HG03103 (cell line): ENCODE data around the gene BRPF3.

Experiments
- ATAC-seq: cut with Tn5 transposase; IDR thresholded peaks from one replicate; pipeline ENCODE4 v1.9.1; 2021; ENCODE audit warnings: low read depth; ENCODE audit not compliant: unreplicated experiment

Gene BRPF3

DNA sequence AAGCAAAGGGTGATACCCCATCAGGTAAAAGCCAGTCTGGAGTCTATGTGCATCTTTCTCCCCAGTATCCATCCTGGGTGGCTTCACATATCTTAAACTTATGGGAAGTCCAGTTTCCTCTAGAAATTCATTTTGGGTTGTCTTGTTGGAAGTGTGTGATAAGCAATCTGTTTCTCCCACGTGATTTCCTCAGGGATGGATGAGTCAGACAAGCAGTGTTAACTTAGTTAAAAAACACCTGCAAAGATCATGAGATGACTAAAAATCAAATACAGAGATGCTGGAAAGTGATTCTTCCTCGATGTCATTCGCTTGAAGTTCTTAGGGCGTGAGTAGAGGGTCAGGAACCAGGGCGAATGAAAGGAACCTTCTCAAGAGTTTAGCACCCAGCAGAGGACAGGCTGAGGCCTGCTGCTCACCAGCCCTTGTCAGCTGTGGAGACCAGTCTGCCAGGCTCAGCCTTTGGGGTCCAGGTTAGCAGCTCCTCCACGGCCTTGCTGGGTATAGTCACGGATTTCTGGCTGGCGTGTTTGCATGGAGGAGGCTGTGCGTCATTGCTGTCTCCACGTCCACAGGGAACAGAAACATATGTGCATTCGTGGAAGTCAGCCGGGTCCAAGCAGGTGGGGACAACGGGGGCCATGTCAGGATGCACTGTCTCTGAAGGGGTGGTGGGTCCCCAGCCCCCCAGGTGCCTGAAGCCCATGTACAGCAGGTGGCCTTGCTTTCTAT, 70.5 kb downstream of the BRPF3 start:
- ATAC-seq: no peak

DNA sequence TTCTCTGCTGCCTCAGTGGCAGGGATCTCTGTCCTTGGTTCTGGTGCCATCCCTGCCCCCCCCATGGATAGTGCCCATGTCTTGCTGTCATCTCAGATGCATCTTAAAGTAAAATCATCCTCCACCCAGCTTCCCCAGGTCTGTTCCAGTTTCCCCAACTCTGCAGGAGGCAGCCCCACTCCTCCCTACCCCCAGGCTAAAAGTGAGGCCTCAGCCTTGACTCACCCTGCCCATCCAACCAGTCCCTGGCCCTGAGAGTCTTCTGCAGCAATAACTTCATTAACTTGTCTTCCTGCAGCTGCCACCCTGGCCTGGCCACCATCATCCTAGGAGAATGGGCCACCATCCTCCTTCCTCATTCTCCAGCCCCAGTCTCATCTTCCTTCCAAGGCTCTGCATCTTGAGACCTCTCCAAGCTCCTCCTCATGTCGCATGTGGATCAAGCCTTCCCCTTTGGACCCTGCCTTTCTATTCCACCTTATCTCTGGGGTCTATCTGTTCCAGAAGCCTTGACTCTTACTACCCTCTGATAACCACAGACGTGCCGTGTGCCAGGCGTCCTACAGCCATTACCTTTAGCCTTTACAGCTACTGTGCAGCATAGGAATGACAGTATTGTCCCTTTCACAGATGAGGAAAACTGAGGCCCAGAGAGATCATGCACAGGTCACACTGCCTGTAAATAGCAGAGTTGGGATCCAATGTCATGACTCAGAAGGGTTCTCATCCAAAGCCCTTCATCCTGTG, 71.4 kb downstream of the BRPF3 start:
- no peak for ATAC-seq

DNA sequence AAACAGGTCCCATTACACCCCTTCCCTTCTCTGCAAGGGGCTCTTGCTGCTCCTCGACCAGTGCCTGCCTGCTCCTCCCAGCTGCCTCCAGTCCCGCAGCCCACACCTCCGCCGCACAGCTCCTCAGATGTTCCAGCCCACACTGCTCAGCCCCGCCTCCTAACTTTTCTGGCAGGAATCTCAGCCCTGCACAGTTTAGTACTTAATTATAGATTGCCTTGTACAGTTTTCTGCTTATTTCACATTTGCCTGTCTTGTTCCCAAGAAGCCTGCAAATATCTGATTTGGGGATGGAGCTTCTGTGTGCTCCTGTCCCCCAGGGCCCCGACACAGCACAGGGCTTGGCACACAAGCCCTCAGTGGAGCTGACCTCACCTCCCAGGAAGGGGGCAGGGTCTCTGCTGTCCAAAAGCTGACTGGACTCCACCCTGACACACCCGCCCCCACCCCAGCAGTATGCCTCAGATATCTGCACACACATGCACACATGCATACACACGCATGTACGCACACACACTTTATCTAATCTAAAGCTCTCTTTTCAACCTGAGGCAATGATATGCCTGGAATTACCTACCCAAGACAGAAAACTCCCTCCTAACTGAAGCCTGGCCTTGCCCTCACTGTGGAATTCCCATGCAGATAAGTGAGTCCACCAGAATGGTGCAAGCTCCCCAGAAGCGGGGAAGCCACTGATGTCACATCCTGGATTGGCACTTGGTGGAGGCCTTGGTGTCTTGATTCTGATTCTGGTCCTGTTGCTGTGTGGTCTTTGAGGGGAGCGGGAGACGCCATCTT, 72.1 kb downstream of the BRPF3 start:
- ATAC-seq: no peak

DNA sequence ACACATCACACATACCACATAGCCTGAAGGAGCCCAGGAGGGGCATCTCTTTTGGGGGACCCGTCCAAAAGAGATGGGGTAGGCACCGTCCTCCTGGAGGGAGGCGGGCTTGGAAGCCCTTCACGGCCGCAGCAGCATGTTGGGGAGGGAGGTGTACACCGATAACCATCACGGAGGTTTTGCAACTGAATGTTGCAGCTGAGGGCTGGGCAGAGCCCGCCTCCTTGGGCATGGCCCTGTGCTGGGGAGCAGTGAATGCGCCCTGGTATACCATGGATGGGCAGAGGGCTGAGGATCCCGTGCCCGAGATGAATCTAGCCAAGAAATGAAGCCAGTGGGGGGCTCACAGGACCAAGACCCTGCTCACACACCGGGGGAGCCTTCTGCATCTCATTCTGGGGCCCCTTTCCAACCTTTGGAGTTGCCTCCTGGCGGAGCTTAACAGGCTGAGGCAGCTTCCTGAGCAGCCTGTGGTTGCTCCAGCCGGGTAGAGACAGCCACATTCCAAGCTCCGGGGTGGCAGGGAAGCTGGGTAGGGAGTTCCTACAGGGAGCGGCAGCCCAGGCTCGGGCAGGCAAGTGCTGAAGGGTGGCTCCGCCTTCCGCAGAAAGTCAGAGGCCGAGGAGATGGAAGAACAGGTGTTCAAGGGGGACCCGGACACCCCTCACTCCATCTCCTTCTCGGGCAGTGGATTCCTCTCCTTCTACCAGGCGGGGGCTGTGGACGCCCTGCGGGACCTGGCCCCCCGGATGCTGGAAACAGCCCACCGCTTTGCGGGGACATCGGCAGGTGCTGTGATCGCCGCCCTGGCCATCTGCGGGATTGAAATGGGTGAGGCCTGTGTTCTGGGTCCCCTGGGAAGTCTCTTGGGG, 73.5 kb downstream of the BRPF3 start, which contains the start of gene PNPLA1:
TSS of gene PNPLA1 (plus strand) at position 227 of the 872 bp plus-strand sequence. CDS start at position 627, 400 bp downstream.
- ATAC-seq: no peak

DNA sequence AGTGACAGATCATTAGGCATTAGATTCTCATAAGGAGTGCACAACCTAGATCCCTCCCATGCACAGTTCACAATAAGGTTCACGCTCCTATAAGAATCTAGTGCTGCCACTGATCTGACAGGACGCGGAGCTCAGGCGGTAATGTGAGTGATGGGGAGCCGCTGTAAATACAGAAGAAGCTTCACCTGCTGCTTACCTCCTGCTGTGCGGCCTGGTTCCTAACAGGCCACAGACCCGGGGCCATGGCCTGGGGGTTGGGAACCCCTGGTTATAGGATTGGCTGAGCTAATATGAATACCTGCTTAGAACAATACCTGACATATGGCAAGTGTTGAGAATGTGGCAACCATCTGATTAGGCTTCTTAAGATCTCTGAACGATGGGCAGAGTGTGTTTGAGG, 75.7 kb downstream of the BRPF3 start:
- ATAC-seq: no peak

DNA sequence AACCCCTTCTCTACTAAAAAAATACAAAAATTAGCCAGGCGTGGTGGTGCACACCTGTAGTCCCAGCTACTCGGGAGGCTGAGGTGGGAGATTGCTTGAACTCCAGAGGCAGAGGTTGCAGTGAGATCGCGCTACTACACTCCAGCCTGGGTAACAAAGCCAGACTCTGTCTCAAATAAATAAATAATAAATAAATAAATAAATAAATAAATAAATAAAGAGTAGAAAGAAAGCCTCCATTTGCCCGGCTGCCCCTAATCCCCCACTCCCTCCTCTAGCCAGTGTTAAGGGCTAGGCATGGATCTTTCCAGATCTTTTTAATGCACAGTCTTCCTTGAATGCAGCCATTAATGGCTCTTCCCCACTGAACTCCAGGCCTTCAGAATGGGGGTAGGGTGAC, 76.5 kb downstream of the BRPF3 start:
- no peak for ATAC-seq

DNA sequence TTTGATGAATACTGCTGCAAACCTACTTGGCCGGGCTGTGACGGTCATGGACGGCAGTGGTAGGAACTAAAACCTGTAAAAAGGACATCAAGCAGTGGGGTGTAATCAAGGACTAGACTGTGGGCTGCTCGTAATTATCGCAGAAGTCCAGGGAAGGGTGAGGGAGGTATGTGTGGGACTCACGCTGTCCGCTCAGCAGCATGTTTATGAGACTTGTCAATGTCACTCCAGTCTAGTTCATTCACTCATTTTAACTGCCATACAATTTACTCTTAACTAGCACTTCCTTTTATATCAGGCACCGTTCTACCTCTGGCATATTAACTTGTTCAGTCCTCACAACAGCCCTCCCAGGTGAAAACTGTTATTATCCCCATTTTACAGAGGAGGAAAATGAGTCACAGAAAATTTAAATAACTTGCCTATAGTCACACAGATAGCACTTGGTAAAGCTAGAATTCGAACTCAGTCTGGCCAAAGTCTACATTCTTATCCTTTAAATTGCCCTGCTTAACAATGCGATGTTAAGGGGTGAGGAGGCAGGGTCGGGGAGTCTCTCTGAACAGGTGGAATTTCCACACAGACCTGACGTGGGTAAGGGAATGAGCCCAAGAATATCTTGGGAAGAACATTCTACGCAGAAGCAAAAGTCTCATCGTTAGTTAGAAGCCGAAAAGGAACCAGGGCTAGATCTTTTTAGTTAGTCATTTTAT, 77.4 kb downstream of the BRPF3 start:
- no peak for ATAC-seq

DNA sequence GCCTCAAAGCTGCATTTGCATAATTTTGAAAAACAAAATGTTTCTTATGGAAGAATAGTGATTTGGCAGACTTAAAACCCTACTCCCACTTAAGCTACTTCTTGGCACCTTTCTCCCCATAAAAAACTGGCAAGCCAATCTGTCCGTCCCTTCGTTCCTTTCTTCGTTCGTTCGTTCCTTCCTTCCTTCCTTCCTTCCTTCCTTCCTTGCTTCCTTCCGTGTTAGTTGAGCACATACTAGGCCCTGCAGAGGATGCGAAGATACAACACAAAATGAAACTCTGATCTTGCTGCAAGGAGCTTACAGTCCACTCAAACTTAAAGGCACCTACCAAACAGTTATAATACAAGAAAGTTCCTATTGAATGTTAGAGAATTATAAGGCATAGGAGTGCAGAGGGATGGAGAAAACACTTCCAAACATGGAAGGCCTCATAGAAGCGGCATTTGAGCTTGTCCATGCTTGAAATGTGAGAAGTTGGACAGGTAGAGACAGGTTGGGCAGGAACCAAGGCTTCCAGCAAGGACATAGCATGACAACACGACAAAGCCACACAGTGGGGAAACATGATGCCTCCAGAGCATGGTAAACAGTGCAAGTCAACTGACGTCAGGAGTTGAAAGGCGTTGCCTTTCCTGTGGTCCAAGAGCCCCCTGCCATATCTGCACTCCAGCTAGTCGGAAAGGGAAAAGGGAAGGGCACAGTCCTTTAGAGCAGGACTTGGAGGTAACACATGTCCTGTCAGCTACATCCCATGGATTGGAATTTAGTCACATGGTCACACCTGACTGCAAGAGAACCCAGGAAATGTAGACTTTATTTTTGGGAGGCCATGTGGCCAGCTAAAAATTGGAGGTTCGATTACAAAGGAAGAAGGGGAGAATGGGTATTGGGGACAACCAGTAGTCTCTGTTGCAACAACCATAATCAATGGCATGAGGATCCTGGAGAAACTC, 80.3 kb downstream of the BRPF3 start:
- ATAC-seq: no peak

DNA sequence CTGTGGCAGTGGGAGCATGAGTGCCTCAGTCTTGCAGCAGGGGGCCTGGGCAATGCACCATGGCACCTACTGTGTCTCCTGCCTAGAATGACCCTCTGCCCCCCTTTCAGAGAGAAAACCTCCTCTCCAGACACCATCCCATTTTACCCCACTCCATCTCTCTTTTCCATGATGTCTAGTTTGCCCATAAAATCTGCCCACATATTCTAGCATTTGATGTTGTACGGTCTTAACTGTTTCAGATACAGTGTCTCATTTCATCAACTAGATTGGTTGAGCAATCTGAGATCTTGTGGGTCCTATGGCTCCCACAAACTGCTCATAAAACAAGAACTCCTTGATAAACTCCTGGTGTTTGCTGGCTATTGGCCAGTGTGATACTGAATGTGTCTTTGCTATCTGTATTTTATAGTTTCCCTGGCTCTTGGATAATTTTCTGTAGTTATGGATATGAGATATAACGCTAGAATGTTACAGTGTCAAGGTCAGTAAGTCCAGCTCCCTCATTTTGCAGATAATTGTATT, 81.5 kb downstream of the BRPF3 start:
- no peak for ATAC-seq

DNA sequence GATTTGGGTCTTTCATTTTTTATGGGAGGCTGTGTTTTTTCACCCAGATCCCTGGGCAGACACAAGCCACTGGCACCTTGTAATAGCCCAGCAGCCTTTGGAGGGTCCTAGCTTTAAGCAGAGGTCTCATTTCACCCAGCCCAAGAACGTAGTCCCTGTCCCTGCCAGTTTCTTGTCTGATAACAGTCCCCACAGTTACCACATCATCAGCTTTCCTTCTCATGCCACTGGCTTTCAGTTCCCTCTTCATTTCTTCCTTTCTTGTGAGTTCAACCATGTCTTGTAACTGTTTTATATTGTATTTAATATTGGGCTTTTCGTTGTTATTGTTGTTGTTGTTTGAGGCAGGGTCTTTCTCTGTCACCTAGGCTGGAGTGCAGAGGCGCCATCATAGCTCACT, 83.9 kb downstream of the BRPF3 start:
- ATAC-seq: no peak

DNA sequence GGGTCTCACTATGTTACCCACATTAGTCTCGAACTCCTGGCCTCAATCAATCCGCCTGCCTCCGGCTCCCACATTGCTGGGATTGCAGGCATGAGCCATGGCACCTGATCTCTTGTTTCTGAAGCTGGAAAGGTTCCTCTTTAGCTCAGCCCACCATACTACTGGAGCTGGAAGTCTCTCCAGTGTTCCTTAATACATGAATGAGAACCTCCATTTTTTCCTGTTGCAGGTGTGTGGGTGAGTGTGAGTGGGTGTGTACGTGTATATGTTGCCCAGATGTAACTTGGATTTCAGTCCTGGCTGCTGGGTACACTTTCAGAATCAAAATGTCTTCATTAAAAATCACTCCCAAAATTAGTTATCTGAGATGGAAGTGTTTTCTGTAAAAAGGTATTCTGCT, 84.4 kb downstream of the BRPF3 start:
- no peak for ATAC-seq
